AG10803 (cell line): ENCODE results near the gene RNF133.

Experiments used
- DNase-seq: peaks from one replicate; pipeline ENCODE4 v3.0.0; 2010; ENCODE audit warnings: low read depth
- H3K4me3 ChIP-seq: 2 replicates; pipeline ENCODE4 v1.5.1; 2011; ENCODE audit warnings: mild to moderate bottlenecking, low read length, control low read depth
- TF ChIP-seq, protein P1 (sequence below): conservative IDR thresholded peaks from 2 replicates; pipeline ENCODE4 v1.5.1; 2011; ENCODE audit warnings: mild to moderate bottlenecking, low read length, control low read depth, inconsistent platforms

Gene RNF133, protein sequence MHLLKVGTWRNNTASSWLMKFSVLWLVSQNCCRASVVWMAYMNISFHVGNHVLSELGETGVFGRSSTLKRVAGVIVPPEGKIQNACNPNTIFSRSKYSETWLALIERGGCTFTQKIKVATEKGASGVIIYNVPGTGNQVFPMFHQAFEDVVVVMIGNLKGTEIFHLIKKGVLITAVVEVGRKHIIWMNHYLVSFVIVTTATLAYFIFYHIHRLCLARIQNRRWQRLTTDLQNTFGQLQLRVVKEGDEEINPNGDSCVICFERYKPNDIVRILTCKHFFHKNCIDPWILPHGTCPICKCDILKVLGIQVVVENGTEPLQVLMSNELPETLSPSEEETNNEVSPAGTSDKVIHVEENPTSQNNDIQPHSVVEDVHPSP

DNA sequence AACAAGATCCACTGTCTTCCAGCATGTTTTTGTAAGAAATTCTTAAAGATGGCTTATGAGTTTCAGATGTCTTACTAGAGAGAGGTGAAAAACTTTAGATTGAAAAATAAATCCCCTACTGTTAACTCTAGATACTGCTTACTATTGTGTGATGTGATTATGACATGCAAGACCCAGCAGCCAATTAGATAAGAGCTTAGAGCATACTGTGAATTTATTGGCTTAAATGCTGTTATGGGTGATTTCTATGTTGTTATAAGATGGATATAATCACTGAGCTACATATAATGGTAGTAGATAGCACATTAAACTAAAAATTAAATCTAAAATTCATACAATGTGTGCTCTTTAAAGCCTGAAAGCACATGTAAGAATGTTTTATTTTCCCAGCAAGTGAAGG lies at the start of gene RNF133:
RNF133 (minus strand) TSS at position 101 of the 400 bp plus-strand sequence. CDS start 199 bp downstream, outside the sequence.
- TF ChIP-seq, protein P1, sequence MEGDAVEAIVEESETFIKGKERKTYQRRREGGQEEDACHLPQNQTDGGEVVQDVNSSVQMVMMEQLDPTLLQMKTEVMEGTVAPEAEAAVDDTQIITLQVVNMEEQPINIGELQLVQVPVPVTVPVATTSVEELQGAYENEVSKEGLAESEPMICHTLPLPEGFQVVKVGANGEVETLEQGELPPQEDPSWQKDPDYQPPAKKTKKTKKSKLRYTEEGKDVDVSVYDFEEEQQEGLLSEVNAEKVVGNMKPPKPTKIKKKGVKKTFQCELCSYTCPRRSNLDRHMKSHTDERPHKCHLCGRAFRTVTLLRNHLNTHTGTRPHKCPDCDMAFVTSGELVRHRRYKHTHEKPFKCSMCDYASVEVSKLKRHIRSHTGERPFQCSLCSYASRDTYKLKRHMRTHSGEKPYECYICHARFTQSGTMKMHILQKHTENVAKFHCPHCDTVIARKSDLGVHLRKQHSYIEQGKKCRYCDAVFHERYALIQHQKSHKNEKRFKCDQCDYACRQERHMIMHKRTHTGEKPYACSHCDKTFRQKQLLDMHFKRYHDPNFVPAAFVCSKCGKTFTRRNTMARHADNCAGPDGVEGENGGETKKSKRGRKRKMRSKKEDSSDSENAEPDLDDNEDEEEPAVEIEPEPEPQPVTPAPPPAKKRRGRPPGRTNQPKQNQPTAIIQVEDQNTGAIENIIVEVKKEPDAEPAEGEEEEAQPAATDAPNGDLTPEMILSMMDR: no peak
- DNase-seq: no peak
- H3K4me3 ChIP-seq: no peak within 1 kb of the TSS

DNA sequence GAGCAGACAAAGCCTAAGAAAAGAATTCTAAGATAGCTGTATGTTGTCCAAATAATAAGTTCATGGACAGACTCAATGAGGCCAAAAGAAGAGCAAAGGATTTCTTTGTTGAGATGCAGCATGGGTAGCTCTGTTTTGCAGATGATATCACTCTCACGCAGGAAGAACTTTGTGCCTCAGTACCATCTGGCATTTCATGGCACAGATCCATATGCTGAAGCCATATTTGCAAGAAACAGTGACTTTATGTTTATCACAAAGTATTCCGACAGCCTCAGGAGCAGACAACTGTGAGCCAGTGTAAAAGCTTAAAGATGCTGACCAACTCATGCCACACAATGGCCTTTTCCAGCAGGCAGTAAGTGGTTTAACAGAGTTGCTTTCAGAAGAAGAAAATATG lies 49.3 kb upstream of the RNF133 start:
- H3K4me3 ChIP-seq: no peak overlapping the region
- TF ChIP-seq, protein P1: no peak
- DNase-seq: no peak

DNA sequence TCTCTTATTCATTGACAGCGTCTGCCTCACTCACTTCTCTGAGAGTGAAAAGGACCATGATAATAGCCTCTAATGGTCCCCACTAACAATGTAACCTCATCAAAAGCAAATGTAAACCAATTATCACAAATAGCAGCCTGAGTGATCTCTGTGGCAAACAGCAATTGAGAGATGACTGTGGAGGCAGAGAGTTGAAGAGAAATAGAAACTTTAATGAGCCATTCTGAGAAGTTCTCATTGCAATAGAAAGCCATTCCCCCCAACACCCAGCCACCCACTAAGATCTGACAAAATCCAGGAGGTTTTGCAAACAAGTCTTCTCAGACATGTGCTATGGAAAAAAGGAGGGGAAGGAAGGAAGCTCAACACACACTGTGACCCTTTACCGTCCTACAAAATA lies 48.0 kb upstream of the RNF133 start:
- no peak for DNase-seq
- H3K4me3 ChIP-seq: no peak overlapping the region

DNA sequence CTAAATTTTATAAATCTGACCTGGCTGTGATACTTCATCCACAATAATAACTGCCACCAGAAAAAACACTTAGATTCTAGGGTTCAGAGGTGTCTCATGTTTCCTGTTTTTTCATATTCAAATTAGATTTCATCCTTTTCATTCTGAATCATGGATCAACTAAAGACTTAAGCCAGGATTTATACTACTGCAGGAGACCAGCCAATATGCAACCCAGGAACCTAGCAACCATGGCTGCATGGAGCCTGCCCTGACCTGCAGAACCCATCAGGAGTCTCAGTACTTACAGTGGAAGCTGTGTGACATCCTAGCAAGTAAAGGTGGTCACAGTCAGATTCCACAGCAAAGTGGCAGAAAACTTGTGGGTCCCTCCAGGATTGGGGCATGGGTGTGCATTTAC lies 44.3 kb upstream of the RNF133 start:
- no peak for DNase-seq
- TF ChIP-seq, protein P1: no peak
- no peak overlapping the region for H3K4me3 ChIP-seq

More for the DNA sequence above, 48.0 kb upstream of the RNF133 start:
- TF ChIP-seq, protein P1: no peak

DNA sequence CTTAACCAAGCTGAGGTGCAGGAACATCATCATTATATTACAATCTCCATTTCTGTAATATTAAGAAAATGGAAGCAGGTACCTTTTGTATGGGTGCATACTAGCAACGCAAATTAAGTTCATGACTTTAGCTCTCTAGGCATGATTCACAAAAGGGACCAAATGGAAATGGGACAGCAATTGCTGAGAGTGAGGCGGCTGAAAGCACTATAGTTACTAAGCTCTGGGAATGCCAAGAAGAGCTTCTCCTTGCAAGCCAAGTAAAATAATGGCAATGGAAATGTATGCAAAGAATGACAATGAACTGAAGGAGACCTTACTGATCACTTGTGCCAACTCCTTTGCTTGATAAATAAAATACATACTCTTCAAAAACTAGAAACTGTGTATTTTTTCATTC lies 40.0 kb upstream of the RNF133 start:
- no peak overlapping the region for H3K4me3 ChIP-seq
- TF ChIP-seq, protein P1: no peak
- DNase-seq: no peak

DNA sequence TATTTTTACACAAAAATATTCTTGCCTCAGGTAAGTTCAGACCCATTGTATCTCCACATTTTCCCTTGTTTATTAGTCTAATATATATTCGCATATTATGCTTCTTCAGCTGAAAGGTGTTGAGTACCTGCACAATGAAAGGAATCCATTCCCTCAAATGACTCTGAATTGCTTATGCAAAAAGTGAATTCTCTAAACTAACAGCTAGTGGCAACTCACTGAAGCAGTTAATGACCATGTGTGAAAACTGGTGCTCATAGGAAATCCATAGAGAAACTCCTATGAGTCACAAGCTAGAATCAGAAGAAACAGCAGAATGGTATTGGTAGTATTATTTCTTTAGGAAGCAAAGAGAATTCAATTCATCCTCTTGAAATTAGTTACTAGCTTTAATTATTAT lies 37.3 kb upstream of the RNF133 start:
- TF ChIP-seq, protein P1: no peak
- no peak overlapping the region for H3K4me3 ChIP-seq
- DNase-seq: no peak

DNA sequence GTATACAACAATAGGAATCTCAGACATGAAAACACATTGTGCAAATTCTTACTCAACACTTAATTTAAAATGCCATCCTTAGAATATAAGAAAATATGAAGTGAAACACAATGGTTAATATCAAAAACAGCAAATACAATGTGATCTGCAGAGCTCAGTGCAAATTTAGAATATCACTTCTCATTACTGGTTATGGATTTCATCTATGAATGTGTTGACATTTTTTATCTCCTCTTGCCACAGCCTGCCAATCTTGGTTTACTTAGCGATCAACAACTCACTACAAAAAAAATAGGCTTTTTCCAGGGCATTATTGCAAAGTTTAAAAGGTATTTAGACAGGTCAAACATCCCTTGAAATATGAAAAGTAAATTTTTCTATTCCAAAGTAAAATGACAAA lies 28.8 kb upstream of the RNF133 start:
- TF ChIP-seq, protein P1: no peak
- no peak overlapping the region for H3K4me3 ChIP-seq
- DNase-seq: no peak
